OCI-LY3 (cell line): Measurements from ENCODE around the gene MVK.

ENCODE experiments used
- H2AFZ ChIP-seq: fragments of 200-600, 300-600 bp; shearing (Covaris generic); 2 replicates; pipeline ENCODE4 v1.6.0; 2014; ENCODE audit warnings: antibody characterized with exemption, low read depth, low read length
- H3K27ac ChIP-seq: fragments of 200-600, 300-600 bp; sonication (generic); 2 replicates; pipeline ENCODE4 v1.5.1; 2014; ENCODE audit warnings: mild to moderate bottlenecking, low read length, moderate library complexity, mixed read lengths
- H3K27me3 ChIP-seq: fragments of 200-600, 300-600 bp; sonication (generic); 2 replicates; pipeline ENCODE4 v1.6.1; 2014; ENCODE audit warnings: low read depth, low read length, mixed read lengths
- H3K36me3 ChIP-seq: fragments of 200-600, 300-600 bp; sonication (generic); replicated peaks from 2 replicates; pipeline ENCODE3; 2014; ENCODE audit warnings: low read depth, low read length, mixed read lengths
- H3K4me1 ChIP-seq: fragments of 300-600, 200-600 bp; sonication (generic); 2 replicates; pipeline ENCODE4 v1.6.1; 2014; ENCODE audit warnings: low read length, mixed read lengths
- H3K4me2 ChIP-seq: fragments of 200-600, 300-600 bp; sonication (generic); 2 replicates; pipeline ENCODE4 v1.6.1; 2014; ENCODE audit warnings: low read length, mixed read lengths
- H3K4me3 ChIP-seq: fragments of 300-600, 200-600 bp; sonication (generic); 2 replicates; pipeline ENCODE4 v1.5.1; 2014; ENCODE audit warnings: antibody characterized with exemption, mild to moderate bottlenecking, low read length, moderate library complexity
- H3K79me2 ChIP-seq: fragments of 300-600, 200-600 bp; shearing (Covaris generic); 2 replicates; pipeline ENCODE4 v1.6.1; 2014; ENCODE audit warnings: mild to moderate bottlenecking, low read length, mixed read lengths
- H3K9ac ChIP-seq: fragments of 300-600, 200-600 bp; shearing (Covaris generic); 2 replicates; pipeline ENCODE4 v1.6.0; 2014; ENCODE audit warnings: mild to moderate bottlenecking, low read length, moderate library complexity
- H3K9me3 ChIP-seq: fragments of 200-600, 300-600 bp; shearing (Covaris generic); 2 replicates; pipeline ENCODE4 v1.6.1; 2014; ENCODE audit warnings: low read length, mixed read lengths; ENCODE audit not compliant: insufficient read depth
- H4K20me1 ChIP-seq: fragments of 200-600, 300-600 bp; sonication (generic); 2 replicates; pipeline ENCODE4 v1.6.1; 2016; ENCODE audit warnings: low read length, mixed read lengths; ENCODE audit not compliant: insufficient read depth
- CTCF ChIP-seq: fragments of 200-600, 300-600 bp; sonication (generic); IDR thresholded peaks from 2 replicates; pipeline ENCODE4 v1.5.1; 2014; ENCODE audit warnings: antibody characterized with exemption, low read length, low read depth
- EZH2phosphoT487 ChIP-seq: fragments of 200-600 bp; shearing (Covaris generic); IDR thresholded peaks from 2 replicates; pipeline ENCODE4 v1.6.1; 2018; ENCODE audit warnings: antibody characterized with exemption, mixed run types, low read depth

MVK gene

GRCh38 chr12:109545826-109546225 is 27.8 kb upstream of the MVK start:
- Histone ChIP-seq H2AFZ (no peak overlapping the region), H3K9ac (no peak overlapping the region), H3K79me2 (no peaks in the 10 kb centered on the region), H3K36me3 (no peaks in the 10 kb centered on the region), H4K20me1 (no peaks in the 10 kb centered on the region), H3K27ac (no peak overlapping the region), H3K9me3 (no peaks in the 10 kb centered on the region), H3K4me2 (no peak overlapping the region), H3K27me3 (peaks cover 11% of the 10 kb centered on the region), H3K4me3 (no peak overlapping the region), H3K4me1 (no peaks in the 10 kb centered on the region)
- TF ChIP-seq CTCF (no peak), EZH2phosphoT487 (no peak)

- TF ChIP-seq CTCF: no peak
- no peak for TF ChIP-seq EZH2phosphoT487
- Histone ChIP-seq H3K4me3 (no peak overlapping the region), H3K27ac (no peak overlapping the region), H3K9ac (no peak overlapping the region), H3K4me2 (no peak overlapping the region), H3K79me2 (no peaks in the 10 kb centered on the region), H3K27me3 (peaks cover 11% of the 10 kb centered on the region), H2AFZ (no peak overlapping the region), H3K9me3 (no peaks in the 10 kb centered on the region), H4K20me1 (no peaks in the 10 kb centered on the region), H3K36me3 (no peaks in the 10 kb centered on the region), H3K4me1 (no peaks in the 10 kb centered on the region)
These were observed 26.3 kb upstream of the MVK start for GRCh38 chr12:109547286-109547685.

GRCh38 chr12:109548258-109548657 is 25.3 kb upstream of the MVK start:
- Histone ChIP-seq H3K27ac (no peak overlapping the region), H2AFZ (no peak overlapping the region), H3K4me2 (no peak overlapping the region), H3K36me3 (no peaks in the 10 kb centered on the region), H4K20me1 (no peaks in the 10 kb centered on the region), H3K4me1 (no peaks in the 10 kb centered on the region), H3K9me3 (no peaks in the 10 kb centered on the region), H3K79me2 (no peaks in the 10 kb centered on the region), H3K27me3 (peaks cover 11% of the 10 kb centered on the region), H3K4me3 (no peak overlapping the region), H3K9ac (no peak overlapping the region)
- TF ChIP-seq EZH2phosphoT487: no peak
- no peak for TF ChIP-seq CTCF

- H3K27ac ChIP-seq: no peak overlapping the region
- no peaks in the 10 kb centered on the region for H3K9me3 ChIP-seq
- TF ChIP-seq CTCF (no peak), EZH2phosphoT487 (no peak)
- no peaks in the 10 kb centered on the region for H3K4me1 ChIP-seq
- H4K20me1 ChIP-seq: no peaks in the 10 kb centered on the region
- peaks cover 11% of the 10 kb centered on the region for H3K27me3 ChIP-seq
- no peak overlapping the region for H3K4me2 ChIP-seq
- no peak overlapping the region for H3K9ac ChIP-seq
- H3K36me3 ChIP-seq: no peaks in the 10 kb centered on the region
- H3K79me2 ChIP-seq: no peaks in the 10 kb centered on the region
- no peak overlapping the region for H3K4me3 ChIP-seq
- no peak overlapping the region for H2AFZ ChIP-seq
These were observed 23.9 kb upstream of the MVK start for GRCh38 chr12:109549613-109550270.
